NCI-H2107 treated with DMSO at 0.1 percent for 48 hours (cell line): ENCODE data around the gene ARHGAP26.

Experiments
- DNase-seq: peaks from one replicate; lab custom pipeline; 2025; ENCODE audit not compliant: unreplicated experiment; lab: John Stamatoyannopoulos, UW

ARHGAP26 gene

DNA sequence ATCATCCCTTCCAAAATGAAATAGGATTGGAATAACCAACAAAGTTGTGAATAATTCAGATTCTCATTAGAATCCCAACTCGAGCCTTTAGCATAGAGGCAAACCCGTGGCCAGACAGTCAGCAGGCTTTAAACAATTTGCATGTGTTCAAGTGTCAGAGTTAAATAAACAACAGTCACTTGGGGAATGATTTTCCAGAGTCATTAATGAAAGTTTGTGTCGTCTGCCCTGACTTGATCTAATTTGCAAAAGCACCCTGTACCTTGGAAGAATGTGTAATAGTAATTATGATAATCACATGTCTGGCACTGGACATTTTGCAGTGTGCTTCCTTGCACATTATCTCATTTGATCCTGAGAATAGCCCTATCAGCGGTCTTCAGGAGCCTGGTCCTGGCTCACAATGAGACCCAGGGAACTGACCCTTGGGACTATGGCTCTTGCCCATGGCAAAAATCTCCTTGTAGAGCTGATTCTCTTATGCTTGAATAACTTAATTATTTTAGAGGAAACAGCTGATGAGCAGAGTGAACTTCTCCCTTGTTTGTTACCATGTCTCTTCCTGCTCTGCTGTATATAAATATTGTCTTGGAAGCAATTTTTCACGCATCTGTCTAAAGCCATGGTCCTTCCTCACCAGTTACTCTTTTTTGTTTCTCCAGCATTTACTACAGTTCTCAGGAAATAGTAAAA is 360.6 kb downstream of the ARHGAP26 start:
- DNase-seq = no peak

GRCh38 chr5:143131972-143132371 is 361.8 kb downstream of the ARHGAP26 start:
- DNase-seq = no peak

GRCh38 chr5:143132739-143133138 is 362.6 kb downstream of the ARHGAP26 start:
- DNase-seq = peak; percentile 5

- DNase-seq = no peak
Measured at GRCh38 chr5:143133721-143134120, 363.5 kb downstream of the ARHGAP26 start.

GRCh38 chr5:143134269-143134668 is 364.1 kb downstream of the ARHGAP26 start:
- peak; percentile 42 for DNase-seq

- no peak for DNase-seq
Measured at GRCh38 chr5:143134900-143135299, 364.7 kb downstream of the ARHGAP26 start.

DNA sequence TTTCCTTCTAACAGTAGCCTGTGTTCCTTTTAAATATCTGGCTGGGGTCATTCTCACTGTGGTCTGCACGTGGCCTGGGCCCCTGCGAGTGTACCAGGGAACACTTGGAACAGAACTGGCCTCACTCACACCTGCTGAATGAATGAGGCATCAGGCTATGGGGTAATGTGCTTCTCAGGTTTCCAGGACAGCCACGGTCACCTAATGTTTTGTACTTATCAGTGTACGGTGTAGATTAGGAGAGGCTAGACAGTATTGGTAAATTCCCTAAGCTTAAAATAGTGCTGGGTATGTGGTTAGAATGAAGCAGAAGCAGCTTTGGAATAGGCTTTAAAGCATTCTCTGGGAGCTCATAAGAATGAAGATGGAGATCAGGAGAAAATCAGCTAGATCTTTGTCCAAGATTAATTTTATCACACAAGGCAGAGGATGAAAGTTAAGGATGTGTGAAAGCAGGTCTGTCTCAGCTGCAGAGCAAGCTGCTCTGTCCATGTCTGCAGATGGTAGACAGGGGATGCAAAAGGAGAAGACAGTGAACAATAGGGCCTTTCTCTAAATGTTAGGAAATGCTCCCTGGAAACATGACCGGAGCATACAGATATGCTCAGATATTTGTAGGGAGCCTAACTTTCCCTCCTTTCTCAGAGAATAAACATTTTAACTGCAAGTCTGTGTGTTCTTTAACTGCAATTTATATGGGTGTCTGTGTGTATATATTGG is 365.8 kb downstream of the ARHGAP26 start:
- DNase-seq = peak; percentile 36

DNA sequence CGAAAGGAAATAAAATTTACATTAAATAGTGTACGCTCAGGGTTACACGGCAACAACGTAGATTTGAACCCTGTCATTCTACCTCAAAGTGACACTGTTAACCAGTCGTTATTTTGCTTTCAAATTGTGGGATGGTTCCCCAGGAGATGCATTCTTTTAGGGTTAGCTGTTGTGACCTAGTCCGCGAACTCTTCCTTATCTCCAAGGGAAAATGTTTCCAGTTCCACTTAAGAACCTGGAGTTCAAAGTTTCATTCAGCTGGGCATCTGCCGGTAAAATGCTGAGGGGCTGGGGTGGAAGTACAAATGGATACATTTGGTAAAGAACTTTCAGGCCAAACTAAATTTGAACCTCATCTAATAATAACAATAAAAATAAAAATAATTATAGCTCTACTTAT is 368.7 kb downstream of the ARHGAP26 start:
- DNase-seq = no peak

GRCh38 chr5:143139585-143139984 is 369.4 kb downstream of the ARHGAP26 start:
- DNase-seq = no peak

GRCh38 chr5:143140492-143141203 is 370.5 kb downstream of the ARHGAP26 start:
- peak; percentile 23 for DNase-seq

DNA sequence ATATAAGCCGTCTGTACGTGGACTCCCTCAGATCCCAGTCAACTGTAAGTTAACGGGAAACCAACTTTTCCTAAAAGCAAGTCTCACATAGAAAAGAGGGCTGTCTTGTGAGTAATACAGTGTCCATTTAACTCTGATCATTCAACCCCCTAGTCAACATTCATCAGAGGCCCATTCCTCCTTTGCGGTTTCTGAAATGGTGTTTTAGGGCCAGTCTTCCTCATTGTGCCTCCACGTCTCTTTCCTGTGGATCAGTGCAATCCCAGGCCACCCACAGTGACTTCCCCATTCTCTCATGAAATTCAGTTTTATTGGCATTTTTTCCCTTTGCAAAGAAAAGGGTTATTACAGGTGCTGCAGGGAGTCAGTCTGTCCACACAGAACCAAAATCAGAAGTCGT is 371.5 kb downstream of the ARHGAP26 start:
- no peak for DNase-seq

DNA sequence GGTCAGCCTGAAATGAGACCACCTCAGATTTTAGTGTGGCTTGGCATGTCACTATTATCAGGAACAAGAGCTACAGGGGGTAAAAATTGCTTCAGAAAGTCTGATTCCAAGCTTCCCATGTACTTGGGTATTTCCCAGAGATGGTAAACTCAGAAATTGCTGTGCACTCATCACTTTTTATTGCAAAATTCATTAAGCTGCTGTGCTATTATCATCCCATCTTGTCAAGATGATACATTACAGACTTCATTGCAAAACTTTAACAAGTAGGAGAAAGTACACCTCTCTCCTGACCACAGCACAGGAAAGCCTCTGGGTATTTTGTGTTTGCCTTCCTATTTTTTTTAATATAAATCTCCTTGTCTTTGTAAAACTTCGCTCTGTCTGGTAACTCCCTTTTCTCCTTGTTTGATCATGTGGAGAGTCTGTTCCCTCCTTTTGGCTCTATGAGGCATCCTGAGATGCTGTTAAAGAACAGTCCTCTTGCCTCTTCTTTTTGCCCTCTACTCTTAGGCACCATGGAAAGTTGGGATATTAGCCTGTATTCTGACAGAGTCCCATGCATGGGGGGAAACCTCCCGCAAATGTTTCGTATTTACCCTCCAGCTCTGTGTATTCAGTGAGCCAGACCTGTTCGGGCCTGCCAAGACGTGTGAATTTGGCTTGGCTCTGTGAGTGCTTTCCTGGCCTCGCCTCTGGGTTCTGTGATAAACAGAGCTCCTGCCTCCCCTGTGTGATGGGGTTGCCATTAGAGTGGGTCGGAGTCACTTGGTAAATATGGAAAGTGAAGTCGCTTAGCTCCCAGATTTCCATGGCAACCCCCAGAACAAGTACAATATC is 372.6 kb downstream of the ARHGAP26 start:
- DNase-seq = no peak

DNA sequence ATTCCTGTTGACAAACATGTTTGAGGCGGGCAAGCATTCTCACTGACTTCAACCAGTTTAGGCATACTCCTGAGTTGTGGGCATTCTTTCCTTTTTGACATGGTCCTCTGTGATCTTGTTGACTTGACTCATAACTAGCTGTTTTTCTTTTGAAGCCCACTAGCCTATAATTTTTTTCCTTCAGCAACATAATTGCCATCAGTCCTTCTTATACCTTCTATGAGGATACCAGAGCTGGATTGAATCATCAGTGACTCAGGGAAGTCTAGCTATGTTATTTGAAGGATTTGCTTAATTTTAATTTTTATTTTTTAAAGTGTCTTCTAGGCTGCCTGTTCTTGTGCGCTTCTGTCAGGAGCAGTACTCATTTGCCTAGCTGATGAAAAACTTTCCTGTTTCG is 373.8 kb downstream of the ARHGAP26 start:
- DNase-seq = no peak

GRCh38 chr5:143145243-143146160 is 375.3 kb downstream of the ARHGAP26 start:
- no peak for DNase-seq

- DNase-seq = no peak
Measured at GRCh38 chr5:143146161-143146560, 376.0 kb downstream of the ARHGAP26 start.

- no peak for DNase-seq
Measured at GRCh38 chr5:143147383-143147782, 377.2 kb downstream of the ARHGAP26 start.

DNA sequence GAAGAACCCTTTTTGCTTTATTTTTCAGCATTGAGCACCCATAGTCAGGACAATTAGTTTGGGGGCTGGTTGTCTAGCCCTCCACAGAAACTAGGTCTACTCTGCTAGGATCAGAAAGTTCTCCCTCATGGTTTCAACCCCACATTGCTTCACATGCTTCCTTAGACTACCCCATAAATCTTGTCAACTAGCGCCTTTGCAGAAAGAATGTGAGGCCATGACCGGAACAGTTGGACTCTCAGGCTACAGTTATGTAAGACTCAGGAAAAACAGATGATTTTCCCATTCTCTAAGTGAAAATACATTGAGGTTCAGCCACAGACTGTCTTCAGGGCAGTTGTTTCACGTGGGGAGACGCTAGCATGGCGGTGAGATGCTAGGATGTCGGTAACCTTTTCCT is 377.7 kb downstream of the ARHGAP26 start:
- no peak for DNase-seq

- no peak for DNase-seq
Measured at GRCh38 chr5:143148771-143149170, 378.6 kb downstream of the ARHGAP26 start.

- no peak for DNase-seq
Measured at GRCh38 chr5:143149759-143150158, 379.6 kb downstream of the ARHGAP26 start.

DNA sequence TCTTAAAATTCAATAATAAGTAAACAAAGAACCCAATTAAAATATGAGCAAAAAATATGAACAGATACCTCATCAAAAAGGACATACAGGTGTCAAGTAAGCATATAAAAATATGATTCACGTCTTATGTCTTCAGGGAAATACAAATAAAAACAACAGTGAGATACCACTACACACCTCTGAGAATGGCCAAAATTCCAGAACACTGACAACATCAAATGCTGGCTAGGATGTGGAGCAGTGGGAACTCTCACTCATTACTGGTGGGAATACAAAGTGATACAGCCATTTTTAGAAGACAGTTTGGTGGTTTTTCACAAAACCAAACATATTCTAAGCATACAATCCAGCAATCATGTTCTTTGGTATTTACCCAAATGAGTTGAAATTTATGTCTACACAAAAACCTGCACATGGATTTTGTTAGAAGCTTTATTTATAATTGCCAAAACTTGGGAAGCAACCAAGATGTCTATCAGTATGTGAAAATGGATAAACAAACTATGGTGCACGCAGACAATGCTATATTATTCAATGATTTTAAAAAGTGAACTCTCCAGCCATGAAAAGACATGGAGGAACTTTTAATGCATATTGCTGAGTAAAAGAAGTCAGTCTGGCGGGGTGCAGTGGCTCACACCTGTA is 381.0 kb downstream of the ARHGAP26 start:
- no peak for DNase-seq
